Hepatocyte (in vitro differentiated cells): ENCODE data around the gene ANO3. TPM values are rescaled to one million over a fixed set of nuclear protein-coding genes. Genes with fewer than 3 reads are reported as not detected.

Source experiments
- DNase-seq: peaks from one replicate; pipeline ENCODE4 v3.0.0-alpha.2; 2016; ENCODE audit warnings: low spot score
- H2AFZ ChIP-seq: fragments of 200-600 bp; sonication (generic); 2 replicates; pipeline ENCODE4 v1.6.0; 2016; ENCODE audit warnings: antibody characterized with exemption, mild to moderate bottlenecking
- H3K27ac ChIP-seq: fragments of 200-600 bp; sonication (generic); 2 replicates; pipeline ENCODE4 v1.5.1; 2016; ENCODE audit warnings: mild to moderate bottlenecking
- H3K27me3 ChIP-seq: fragments of 200-600 bp; sonication (generic); 2 replicates; pipeline ENCODE4 v1.6.1; 2016
- H3K36me3 ChIP-seq: fragments of 200-600 bp; sonication (generic); replicated peaks from 2 replicates; pipeline ENCODE4 v1.5.1; 2016; ENCODE audit warnings: low read depth; ENCODE audit not compliant: insufficient read depth
- H3K4me1 ChIP-seq: fragments of 200-600 bp; sonication (generic); 2 replicates; pipeline ENCODE4 v1.5.1; 2016; ENCODE audit warnings: mild to moderate bottlenecking, moderate library complexity; ENCODE audit not compliant: insufficient read depth
- H3K4me2 ChIP-seq: fragments of 200-600 bp; sonication (generic); 2 replicates; pipeline ENCODE4 v1.6.0; 2016
- H3K4me3 ChIP-seq: fragments of 200-600 bp; sonication (generic); 2 replicates; pipeline ENCODE4 v1.5.1; 2016; ENCODE audit warnings: mild to moderate bottlenecking
- H3K79me2 ChIP-seq: fragments of 200-600 bp; sonication (generic); 2 replicates; pipeline ENCODE4 v1.6.0; 2017; ENCODE audit warnings: mild to moderate bottlenecking
- H3K9me2 ChIP-seq: fragments of 200-600 bp; sonication (generic); replicated peaks from 2 replicates; pipeline ENCODE4 v1.6.0; 2017; ENCODE audit warnings: mild to moderate bottlenecking; ENCODE audit not compliant: insufficient read depth
- H3K9me3 ChIP-seq: fragments of 200-600 bp; sonication (generic); 2 replicates; pipeline ENCODE4 v1.5.1; 2016; ENCODE audit warnings: low read depth, mild to moderate bottlenecking
- H4K20me1 ChIP-seq: fragments of 200-600 bp; sonication (generic); 2 replicates; pipeline ENCODE4 v1.6.0; 2016; ENCODE audit warnings: mild to moderate bottlenecking; ENCODE audit not compliant: insufficient read depth, poor library complexity, severe bottlenecking
- EZH2 ChIP-seq: fragments of 200-600 bp; sonication (generic); IDR thresholded peaks from 2 replicates; pipeline ENCODE4 v1.6.1; 2016; ENCODE audit warnings: antibody characterized with exemption, mild to moderate bottlenecking, borderline replicate concordance
- EZH2phosphoT487 ChIP-seq: fragments of 200-600 bp; sonication (generic); IDR thresholded peaks from one replicate; pipeline ENCODE4 v1.6.1; 2018; ENCODE audit warnings: antibody characterized with exemption, mild to moderate bottlenecking, low read depth, moderate library complexity; ENCODE audit not compliant: unreplicated experiment, severe bottlenecking
- WGBS: methylation state at CpG from one replicate; pipeline ENCODE4 v1.1.6; 2016; ENCODE audit warnings: low lambda C conversion rate; ENCODE audit errors: missing lambda C conversion rate; 5-methylcytosine and 5-hydroxymethylcytosine counted together
- polyA plus RNA-seq: library from polyadenylated mRNA; unstranded; fragments of >200 nt; fragmentation: Nextera tagmentation; extraction: Ambion mirVana; gene quantifications from 2 replicates; pipeline ENCODE4 v1.2.1, GENCODE V29; 2016
- total RNA-seq: library from RNA; depleted of rRNA; stranded (reverse); fragments of >200 nt; gene quantifications from 2 replicates; pipeline ENCODE4 v1.2.3, GENCODE V29; 2014
- TF ChIP-seq, protein P1 (sequence below): fragments of 200-600 bp; sonication (generic); IDR thresholded peaks from 2 replicates; pipeline ENCODE4 v1.5.1; 2016; ENCODE audit warnings: antibody characterized with exemption, mild to moderate bottlenecking; ENCODE audit not compliant: poor library complexity

Gene ANO3
- total and polyA plus RNA-seq, 2 experiments from 2014 or later = 0.17 TPM; not detected in 1

DNA sequence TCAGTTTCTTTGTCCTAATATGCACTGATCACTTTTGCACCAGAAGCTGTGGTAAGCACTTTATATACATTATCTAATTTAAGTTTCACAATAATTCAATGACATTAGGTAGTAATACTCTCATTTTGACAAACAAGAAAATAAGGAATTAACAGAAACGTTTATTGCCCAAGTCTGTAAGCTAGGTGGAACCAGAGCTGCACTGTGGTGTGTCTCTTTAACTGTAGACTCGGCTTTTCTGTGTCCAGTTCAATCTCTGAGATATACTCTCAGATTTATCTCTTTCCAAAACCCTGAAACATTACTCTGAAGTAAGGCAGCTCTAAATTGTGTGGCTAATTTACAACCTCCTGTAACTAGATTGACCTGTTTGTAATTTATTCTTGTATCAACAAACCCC lies 139.1 kb downstream of the ANO3 start:
- DNase-seq = no peak
- no peak overlapping the region for H2AFZ ChIP-seq
- no peaks in the 10 kb centered on the region for H3K27me3 ChIP-seq
- H3K4me1 ChIP-seq = no peaks in the 10 kb centered on the region
- no peaks in the 10 kb centered on the region for H4K20me1 ChIP-seq
- no peak overlapping the region for H3K4me2 ChIP-seq
- H3K36me3 ChIP-seq = no peaks in the 10 kb centered on the region
- WGBS = 52% methylated on average over 2 of the region's 2 CpGs
- no peaks in the 10 kb centered on the region for H3K9me3 ChIP-seq
- no peaks in the 10 kb centered on the region for H3K79me2 ChIP-seq
- TF ChIP-seq, protein P1, sequence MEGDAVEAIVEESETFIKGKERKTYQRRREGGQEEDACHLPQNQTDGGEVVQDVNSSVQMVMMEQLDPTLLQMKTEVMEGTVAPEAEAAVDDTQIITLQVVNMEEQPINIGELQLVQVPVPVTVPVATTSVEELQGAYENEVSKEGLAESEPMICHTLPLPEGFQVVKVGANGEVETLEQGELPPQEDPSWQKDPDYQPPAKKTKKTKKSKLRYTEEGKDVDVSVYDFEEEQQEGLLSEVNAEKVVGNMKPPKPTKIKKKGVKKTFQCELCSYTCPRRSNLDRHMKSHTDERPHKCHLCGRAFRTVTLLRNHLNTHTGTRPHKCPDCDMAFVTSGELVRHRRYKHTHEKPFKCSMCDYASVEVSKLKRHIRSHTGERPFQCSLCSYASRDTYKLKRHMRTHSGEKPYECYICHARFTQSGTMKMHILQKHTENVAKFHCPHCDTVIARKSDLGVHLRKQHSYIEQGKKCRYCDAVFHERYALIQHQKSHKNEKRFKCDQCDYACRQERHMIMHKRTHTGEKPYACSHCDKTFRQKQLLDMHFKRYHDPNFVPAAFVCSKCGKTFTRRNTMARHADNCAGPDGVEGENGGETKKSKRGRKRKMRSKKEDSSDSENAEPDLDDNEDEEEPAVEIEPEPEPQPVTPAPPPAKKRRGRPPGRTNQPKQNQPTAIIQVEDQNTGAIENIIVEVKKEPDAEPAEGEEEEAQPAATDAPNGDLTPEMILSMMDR = no peak
- TF ChIP-seq EZH2 = no peak
- no peak for TF ChIP-seq EZH2phosphoT487
- no peaks in the 10 kb centered on the region for H3K9me2 ChIP-seq
- H3K27ac ChIP-seq = no peak overlapping the region
- H3K4me3 ChIP-seq = no peak overlapping the region

DNA sequence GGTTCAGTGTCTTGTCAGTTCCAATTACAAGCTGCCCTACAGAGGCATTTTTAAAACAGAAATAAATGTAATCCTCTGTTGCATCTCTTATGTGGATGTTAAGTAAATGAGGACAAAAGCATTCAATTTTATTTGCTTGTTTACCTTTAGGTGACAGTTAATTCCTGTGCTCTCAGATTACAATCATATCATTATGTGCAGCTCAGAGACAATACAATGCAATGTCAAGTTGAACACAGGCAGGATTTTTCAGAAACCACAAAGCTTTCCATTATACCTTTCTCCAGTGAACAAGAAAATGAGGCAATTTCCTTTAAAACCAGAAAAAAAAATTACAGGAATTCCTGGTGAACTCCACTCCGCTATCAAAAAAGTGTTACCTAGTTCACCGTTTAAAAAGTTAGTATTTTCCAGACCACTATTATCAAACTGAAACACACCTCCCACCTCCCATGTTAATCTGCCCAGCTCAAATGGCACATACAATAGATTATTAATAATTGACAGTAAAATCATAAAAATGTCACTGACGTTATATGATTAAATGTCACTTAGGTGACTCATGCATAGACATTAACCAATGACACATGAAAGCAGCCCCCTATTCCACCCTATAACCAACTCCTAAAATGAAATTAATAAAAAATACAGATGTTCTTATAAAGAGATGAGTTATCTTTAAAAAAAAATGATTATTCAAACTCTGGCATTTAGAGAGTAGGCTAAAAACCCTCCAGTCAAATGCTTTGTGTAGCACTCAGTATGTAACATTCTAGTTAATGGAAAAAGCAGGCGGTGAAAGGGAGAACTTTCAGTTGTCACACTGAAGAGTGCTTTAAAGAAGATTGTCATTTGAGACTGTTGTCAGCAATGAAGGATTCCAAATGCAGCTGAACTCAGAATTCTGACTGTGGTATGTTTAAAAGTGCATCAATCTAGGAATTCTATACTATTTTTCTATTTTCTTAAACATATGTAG lies 141.6 kb downstream of the ANO3 start:
- WGBS = 53% methylated on average over 4 of the region's 4 CpGs
- Histone ChIP-seq H3K79me2 (no peaks in the 10 kb centered on the region), H3K36me3 (no peaks in the 10 kb centered on the region), H3K27ac (no peak overlapping the region), H3K9me3 (no peaks in the 10 kb centered on the region), H3K4me2 (peak overlapping the region; percentile 17), H3K4me1 (no peaks in the 10 kb centered on the region), H2AFZ (no peak overlapping the region), H3K9me2 (no peaks in the 10 kb centered on the region), H3K27me3 (no peaks in the 10 kb centered on the region), H4K20me1 (no peaks in the 10 kb centered on the region), H3K4me3 (no peak overlapping the region)
- TF ChIP-seq EZH2 (no peak), EZH2phosphoT487 (no peak)
- TF ChIP-seq, protein P1 = no peak
- no peak for DNase-seq

DNA sequence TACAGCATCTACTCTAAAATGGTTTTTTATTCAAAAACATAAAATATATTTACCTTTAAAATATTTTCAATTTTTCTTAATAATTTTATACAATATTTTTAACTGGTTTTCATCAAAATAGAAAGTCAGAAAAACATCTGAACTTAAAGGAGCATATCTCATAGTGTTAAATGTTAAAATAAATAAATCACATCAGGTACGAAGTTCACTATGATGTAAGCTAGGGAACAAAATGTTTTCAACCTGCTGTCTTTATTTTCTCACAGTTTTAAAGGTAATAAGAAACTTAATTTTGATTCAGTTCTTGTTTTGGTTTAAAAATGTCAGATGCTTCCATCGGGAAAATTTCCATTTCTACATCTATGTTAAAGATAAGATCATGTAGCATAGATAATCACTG lies 142.5 kb downstream of the ANO3 start:
- H3K9me2 ChIP-seq = no peaks in the 10 kb centered on the region
- H3K36me3 ChIP-seq = no peaks in the 10 kb centered on the region
- H3K79me2 ChIP-seq = no peaks in the 10 kb centered on the region
- no peak overlapping the region for H2AFZ ChIP-seq
- WGBS = 83% methylated on average over 2 of the region's 2 CpGs
- H3K27ac ChIP-seq = no peak overlapping the region
- no peaks in the 10 kb centered on the region for H4K20me1 ChIP-seq
- H3K27me3 ChIP-seq = no peaks in the 10 kb centered on the region
- H3K4me2 ChIP-seq = no peak overlapping the region
- H3K4me3 ChIP-seq = no peak overlapping the region
- no peaks in the 10 kb centered on the region for H3K9me3 ChIP-seq
- no peak for DNase-seq
- H3K4me1 ChIP-seq = no peaks in the 10 kb centered on the region
- TF ChIP-seq, protein P1 = no peak
- TF ChIP-seq EZH2phosphoT487 = no peak
- no peak for TF ChIP-seq EZH2
